Measurements from ENCODE around the gene FZD4.
"Not testable (repeated sequence)": the region's sequence is repeated elsewhere in the genome, so short reads cannot be mapped to it uniquely, and the experiment has no call there.

The FZD4 gene

DNA sequence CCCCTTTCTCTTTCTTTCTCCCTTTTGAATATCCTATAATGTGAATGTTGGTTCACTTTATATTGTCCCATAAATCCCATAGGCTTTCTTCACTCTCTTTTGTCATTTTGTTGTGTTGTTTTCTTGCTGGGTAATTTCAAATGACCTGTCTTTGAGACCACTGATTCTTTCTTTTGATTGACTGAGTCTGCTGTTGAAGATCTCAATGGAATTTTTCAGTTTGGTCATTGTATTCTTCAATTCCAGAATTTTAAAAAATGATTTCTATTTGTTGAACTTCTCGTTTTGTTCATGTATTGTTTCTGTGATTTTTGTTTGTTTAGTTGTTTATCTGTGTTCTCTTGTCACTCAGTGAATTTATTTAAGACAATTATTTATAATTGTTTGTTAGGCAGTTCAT lies 17.5 kb upstream of the FZD4 start:
- DNase-seq (ENCODE audit: low read depth) = no peak

DNA sequence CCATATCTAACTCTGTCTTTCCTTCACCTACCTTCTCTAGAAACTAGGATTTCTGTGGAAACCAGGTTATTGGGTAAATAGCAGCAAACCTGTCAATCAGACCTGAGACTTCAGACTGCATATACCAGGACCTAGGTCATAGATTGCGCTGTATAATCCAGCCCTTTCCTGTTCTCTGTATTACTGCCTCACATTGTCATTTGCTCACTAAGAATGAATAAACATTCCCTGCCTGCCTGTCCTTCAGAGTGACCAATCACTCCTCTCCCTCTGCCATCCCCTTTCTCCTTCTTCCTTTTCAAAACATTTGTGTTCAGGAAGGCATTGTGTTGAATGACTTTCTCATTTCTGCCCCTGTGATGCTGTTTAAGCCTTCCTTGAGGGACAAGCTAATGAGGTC lies 14.1 kb upstream of the FZD4 start:
- no peak for DNase-seq (ENCODE audit: low read depth)

DNA sequence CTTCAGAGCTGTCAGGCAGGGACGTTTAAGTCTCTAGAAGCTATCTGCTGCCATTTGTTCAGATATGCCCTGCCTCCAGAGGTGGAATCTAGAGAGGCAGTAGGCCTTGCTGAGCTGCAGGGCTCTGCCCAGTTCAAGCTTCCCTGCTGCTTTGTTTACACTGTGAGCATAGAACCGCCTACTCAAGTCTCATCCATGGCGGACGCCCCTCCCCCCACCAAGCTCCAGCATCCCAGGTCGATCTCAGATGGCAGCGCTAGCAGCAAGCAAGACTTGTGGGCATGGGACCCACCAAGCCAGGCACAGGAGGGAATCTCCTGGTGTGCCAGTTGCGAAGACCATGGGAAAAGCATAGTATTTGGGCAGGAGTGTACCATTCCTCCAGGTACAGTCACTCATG lies 12.4 kb upstream of the FZD4 start:
- not testable (repeated sequence) for DNase-seq (ENCODE audit: low read depth)

DNA sequence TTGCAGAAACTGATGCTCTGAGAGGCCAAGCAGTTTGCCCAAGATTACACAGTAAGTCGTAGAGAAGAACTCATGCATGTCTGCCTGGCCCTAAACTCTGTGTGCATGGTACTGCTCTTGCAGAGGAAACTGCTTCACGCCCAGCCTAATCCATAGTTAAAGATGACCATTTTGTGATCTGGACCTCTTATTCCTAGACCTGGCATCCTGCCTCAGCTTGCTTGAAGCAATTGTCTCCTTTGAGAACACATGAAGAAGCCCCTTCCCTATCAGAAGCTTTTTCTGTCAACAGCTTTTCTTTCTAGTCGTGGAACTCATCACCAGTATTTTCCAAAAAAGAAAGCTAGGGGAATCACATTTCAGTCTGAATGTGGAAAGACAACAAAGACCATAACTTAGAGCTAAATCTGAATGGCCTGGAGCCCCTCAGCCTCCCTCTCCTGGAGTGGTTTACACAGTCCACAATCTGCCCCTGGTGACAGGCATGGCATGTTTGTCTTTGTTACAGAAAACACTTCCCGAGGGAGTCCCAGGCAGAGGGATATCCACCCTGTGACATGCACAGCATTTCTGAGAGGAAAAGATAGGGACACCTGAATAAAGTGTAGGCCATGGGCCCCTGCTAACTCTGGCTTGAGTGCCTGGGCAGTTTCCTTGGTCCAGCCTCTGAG lies 2.9 kb upstream of the FZD4 start:
- DNase-seq (ENCODE audit: low read depth) = no peak

DNA sequence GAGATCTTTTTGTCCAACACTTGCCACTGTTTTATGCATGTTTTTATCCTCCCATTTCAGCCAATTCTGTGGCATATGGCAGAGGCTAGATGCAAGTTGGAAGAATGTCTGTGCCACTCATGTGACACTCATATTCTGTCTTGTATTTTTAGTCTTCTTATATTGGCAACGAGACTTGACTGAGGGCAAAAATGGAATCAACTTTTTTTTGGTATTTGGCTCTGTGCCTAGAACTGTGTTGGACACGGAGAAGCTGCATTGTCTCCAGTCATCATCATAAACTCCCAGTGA lies 1.7 kb upstream of the FZD4 start:
- no peak for DNase-seq (ENCODE audit: low read depth)

DNA sequence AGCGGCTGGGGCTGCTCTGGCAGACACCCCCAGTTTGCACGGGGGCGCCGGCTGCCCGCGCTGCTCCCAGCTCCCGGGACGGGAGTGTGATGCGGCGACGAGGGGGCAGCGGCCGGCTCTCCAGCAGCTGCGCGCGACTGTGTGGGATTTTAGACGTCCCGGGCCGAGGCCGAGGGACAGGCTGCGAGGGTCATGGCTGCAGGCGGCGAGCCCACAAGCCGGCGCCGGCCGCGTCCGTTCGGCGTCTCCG lies 159 bp downstream of the FZD4 start:
- no peak for DNase-seq (ENCODE audit: low read depth)

DNA sequence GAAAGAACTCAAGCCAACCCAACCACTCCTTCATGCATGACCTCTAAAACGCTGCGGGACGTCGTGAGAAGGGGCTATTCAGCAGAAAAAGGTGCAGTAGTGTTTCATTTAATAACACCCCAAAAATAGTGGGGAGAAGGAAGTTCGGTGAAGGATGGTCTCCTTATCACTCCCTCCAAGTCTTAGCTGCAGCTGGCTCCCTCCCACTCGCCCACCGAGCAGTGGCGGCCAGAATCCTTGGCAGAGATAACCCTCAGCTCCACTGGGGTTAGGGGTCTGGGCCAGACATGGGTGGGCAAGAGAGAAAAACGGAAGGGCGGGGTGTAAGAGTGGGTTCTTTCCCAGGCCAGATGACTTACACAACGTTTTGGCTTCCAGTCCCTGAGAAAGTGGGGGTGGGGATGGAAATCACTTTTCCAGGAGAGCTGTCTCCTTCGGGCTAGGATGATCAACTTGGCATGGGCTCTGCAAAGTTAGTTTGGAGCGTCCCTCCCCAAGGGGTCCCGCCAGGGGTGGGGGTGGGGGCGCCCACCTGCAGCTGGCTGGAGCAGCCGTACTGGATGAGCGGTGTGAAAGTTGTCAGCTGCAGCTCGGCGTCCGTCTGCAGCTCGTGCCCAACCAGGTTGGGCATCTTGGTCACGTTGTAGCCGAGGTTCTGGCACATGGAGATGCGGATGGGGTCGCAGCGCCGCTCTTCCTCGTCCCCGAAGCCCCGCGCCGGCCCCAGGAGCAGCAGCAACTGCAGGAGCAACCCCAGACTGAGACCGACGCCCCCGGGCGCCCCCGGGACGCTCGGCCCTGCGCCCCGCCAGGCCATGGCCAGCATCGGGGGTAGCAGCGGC lies 705 bp downstream of the FZD4 start:
- no peak for DNase-seq (ENCODE audit: low read depth)

DNA sequence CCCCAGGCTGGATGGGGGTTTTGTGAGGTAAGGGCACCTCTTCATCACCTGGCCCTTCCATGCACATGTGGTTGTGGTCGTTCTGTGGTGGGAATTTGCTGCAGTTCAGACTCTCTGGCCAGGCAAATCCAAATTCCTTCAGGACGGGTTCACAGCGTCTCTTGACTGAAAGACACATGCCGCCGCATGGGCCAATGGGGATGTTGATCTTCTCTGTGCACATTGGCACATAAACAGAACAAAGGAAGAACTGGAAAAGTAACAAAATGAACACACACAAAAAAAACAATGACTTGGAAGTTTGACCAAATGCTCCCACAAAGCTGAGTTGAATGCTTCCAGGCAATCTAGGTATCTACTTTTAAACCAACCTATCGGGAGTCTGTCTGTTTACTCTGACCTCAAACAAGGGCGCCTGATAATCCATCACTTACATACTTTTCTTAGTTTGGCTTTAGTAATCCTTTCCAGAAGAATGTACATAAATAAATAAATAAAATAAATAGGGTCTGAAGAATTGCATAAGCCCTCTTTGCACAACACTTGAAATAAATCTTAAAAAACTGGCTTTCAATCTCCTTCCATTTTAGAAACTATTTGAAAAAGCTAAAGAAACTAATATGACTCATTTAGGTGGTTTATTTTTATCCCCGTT lies 2.8 kb downstream of the FZD4 start:
- no peak for DNase-seq (ENCODE audit: low read depth)

DNA sequence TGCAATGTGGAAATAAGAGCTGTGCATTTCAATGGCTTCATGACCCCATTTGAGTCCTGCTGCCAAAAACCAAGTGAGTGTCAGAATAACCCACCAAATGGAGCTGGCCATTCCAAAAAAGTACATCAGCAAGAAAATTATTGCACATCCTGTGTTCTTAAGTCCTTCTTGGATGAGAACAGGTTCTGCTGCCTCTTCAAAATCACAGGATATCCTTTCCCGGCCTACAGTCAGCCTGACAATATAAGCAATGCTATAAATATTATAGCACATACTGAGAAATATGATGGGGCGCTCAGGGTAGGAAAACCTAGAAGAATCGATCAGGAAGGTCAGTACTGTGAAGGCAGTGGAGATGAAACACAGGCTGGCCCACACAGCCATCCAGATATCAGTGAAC lies 3.5 kb downstream of the FZD4 start:
- no peak for DNase-seq (ENCODE audit: low read depth)

DNA sequence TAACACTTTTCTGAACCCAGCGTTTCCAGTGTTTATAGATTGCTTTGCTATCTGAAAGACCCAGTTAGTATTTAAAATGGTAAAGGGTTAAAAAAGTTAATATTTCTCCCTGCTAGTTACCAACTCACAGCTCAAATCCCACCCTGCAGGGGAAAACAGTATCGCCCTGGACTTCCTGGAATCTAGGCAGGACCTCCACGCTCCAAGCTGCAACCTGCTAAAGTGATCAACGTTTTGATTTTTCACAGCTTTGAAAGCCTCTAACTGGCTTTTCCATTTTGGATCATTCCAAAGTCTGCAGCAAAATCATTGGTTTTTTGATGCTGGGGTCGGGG lies 4.6 kb downstream of the FZD4 start:
- DNase-seq (ENCODE audit: low read depth) = no peak

DNA sequence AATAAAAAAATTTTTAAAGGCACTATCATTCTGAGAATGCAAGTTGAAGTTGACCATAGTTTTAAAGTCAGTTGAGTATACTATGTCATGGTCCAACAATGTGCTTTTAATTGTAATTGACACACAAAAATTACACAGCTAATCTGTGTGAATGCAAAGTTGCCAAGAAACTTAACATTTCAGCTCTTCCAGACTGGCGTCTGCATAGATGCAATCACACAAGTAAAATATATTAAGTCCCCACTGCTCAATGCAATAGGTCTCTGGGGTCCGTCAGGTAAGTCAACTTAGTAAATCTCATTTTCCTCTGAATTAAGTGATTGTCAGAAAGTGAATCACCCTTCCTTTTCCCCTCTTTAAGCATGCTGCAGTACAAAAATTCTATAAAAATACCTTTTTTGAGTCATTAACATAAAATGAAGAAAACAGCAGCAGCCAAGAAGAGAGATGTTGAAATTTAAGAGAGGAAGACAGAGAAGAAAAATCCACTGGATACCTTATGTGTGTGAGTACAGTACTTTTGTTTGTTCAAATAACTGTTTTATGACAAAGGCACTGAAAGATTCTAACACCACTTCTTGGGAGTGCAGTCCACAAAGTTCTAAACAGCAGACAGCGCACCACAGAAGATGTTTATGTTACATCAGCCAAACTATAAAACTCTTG lies 5.1 kb downstream of the FZD4 start:
- DNase-seq (ENCODE audit: low read depth) = no peak

DNA sequence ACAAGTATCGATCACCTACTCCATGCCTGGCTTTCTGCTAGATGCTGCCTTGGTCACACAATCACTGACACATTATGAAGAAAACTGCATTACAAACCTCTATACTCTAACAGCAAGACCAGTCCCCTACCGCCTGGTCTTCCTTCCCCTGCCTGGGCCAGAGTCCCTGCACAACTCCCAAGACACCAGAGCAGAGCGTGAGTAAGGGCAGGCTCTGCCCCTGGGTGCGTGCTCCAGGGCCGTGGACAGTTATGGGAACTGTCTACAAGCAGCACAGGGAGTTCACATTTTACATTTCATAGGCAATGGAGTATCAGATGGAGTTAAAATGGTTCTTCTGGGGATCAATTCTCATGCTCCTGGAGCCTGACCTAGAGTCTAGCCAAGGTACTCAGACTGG lies 6.5 kb downstream of the FZD4 start:
- no peak for DNase-seq (ENCODE audit: low read depth)

DNA sequence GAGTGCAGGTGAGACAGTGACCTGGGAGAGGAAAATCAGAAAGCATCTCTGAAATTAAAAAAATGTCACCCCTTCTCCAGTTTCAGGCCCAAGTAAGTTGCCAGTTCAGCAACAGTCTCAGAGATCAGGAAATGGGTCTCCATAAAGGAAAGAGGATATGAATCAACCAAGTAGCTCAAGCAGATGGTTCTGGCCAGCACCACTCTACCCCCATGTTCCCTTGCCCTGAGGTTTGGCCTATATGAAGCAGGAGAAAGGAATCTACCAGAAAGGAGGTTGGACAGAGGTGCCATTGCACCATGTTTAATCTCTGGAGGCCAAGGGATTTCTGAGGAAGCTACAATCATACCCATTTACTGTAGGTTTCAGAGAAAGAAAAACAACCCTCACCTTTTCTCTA lies 7.7 kb downstream of the FZD4 start:
- no peak for DNase-seq (ENCODE audit: low read depth)

DNA sequence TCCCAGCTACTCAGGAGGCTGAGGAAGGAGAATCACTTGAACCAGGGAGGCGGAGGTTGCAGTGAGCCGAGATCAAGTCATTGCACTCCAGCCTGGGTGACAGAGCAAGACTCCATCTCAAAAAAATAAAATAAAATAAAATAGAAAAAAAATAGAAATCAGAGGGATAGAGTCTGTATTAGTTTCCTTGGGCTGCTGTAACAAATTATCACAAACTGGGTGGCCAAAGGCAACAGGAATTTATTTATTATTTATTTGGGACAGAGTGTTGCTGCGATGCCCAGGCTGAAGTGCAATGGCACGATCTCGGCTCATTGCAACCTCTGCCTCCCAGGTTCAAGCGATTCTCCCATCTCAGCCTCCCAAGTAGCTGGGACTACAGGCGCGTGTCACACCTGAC lies 11.7 kb downstream of the FZD4 start:
- not testable (repeated sequence) for DNase-seq (ENCODE audit: low read depth)

DNA sequence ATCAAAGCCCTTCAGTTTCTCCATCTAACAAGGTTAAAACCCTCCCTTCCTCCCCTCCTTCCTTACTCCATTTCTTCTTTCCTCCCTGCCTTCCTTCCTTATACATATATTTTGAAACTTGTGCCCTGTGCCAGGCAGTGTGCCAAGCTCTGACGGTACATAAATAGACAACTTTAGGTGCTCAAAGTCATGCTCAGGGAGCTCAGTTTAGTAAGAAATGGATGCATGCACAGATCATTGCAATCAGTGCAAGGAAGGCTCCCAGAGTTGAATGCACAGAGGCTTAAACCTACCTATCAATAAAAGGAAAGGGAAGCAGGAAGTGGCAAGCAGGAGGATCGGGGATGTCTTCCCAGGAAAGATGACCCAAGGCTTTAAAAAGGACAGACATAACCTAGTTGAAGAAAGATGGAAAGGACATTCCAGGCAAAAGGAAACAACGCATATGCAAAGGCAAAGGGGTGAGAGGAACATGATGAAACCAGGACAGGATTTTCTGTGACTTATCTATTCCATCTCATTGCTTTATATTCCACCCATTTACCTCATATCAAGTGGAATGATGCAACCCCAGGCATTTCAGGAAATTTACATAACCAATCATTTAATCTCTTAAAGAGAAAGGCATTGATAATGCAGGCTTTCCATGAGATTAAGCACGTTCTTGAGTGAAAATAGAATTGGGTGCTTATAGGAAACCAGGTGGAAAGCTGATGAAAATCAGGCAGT lies 13.2 kb downstream of the FZD4 start:
- no peak for DNase-seq (ENCODE audit: low read depth)

DNA sequence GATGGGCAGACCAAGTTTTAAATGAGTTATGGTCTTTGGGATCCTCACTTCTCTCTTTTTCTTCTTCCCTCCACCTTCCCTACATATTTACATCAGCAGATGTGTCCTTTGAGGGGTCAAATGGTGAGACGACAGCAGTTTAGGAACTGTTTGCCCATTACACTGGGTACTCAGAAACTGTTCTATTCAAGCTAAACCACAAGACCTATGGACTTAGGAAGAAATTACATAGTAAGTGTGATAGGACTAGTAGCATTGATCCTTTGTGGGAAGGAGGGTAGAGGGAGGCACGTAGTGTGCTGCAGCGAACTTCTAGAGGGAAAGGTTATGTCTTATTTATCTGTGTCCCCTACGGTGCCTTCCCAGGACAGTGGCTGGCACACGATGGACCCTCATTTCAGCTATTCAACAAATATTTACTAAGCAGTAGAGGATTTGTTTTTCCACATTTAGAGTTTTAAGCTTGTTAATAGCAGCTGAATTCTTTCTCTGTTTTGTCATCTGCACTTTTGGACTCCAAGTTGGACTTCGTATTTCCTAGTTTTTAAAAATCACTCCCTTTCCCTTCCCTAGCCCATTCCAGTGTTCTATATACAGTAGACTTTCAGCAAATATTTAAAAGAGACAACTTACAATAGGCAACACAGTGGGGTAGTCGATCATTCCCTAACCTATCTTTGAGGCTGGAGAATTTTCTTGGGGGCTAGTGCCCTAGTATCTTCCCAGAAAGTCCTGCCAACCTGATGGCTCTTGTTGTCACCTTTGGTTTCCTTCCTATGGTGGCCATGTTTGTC lies 13.9 kb downstream of the FZD4 start:
- no peak for DNase-seq (ENCODE audit: low read depth)

DNA sequence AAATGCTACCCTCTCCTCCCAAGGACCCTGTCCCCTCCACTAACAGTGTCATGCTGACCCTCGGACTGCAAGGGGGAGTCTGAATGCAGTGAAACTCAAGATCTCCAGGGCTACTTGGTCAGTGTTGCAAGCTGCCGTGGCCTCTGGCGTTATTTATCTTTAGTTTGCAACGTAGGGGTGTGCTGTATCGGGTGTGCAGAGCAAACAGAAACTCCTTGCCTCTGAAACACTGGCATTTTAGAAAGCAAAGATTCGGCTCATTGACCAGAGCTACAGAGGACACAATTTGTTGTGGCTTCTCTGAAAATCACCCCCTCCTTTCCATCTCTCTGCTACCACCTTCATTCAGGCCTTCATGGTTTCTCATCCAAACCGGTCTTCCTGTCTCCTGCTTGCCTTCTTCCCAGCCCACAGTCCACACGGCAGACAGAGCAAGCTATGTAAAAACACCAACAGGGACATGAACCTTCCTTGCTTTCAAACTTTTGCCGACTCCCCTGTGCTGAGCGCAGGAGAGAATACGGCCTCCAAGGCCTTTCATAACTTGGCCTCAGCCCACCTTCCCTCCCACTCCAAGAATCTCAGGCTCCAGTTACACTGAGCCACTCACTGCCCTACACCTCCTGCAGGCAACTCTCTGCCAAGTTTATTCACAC lies 14.9 kb downstream of the FZD4 start:
- DNase-seq (ENCODE audit: low read depth) = no peak

DNA sequence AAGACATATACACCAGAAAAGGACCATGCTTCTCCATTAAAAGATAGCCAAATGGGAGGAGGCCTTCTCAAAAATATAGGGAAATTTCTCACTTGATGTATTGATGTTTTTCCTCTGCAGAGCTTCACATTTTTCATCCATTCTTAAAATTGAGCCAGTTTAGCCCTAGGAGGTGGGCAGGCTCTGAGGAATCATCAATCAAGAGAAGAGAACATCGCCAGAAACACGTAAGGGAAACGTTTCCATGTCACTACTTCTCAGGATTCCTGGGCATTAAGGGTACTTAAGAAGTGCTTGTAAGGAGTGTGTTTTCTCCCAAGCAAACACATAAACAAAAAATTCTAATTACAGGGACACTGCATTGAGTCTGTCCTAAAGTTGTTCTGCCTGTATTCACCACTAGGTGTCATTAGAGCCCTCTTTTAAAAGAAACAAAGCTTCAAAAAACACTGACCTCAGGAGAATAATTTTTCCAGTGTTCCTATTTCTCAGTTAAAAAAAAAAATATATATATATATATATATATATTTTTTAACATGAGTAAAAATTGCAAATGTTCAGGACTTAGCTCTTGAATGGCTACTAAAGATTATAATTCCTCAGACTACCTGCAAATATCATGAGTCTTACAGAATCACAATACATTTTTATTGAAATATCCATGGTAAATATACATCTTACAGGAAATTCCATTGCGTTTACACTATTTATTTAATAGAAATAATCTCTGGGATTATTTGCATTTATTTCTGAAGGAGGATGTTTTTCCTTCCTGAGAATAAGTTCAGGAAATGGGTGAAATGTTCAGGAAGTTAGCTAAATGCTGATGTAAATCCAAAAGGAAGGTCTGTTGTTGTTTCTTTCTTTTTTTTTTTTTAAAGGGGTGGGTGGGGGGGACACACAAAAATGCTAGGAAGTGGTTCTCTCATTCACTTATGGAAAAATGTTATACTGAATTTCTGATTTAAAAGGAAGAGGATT lies 16.0 kb downstream of the FZD4 start:
- DNase-seq (ENCODE audit: low read depth) = no peak

DNA sequence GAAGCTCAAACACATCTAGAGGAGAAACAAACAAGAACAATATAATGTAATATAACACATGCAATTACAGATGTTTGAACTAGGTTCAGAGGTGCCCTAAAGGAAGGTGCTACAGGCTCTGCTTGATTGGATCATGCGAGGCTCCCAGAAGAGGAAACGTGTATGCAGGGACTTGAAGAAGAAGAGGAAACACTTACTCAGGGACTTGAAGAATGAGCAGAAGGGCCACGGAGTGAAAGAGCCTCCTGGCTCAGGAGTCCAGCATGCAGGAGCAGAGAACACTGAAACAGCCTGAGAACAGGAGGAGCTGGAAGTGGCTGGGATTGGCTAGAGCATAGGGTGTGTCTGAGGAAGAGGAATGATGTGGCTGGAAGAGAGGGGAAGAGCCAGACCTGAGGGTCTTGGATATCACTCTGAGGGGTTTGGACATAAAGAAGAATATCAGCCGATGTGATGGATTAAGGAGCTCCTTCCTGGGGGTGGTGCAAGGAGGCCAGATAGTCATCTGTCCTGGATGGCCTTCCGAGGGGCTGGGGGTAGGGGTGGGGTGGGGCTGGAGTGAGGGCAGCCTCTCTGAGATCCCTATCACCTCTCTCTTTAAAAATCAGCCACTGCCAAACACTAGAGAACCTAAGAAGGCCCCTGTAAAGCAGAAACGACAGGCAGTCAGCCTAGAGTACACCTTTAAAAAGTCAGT lies 16.8 kb downstream of the FZD4 start:
- DNase-seq (ENCODE audit: low read depth) = no peak

Data from activated T-helper 9 cell treated with anti-CD3 and anti-CD28 coated beads, Interleukin-2, amount 50 U/mL, for 16 hours (primary cell).